Gastrocnemius medialis (tissue), 4 donors: Measurements from ENCODE around the gene SMARCC1.

Source experiments
- CTCF ChIP-seq, 5 experiments: fragments of 450-650 bp in 3 of 5; fragments of 200-600 bp in 2 of 5; sonication (generic) in 2 of 5; IDR thresholded peaks in 4 of 5; conservative IDR thresholded peaks in 1 of 5; 1 replicate in 4 of 5; 2 replicates in 1 of 5; pipeline ENCODE4 v1.5.1; 2016 to 2019; ENCODE audit warnings: antibody characterized with exemption in 5 of 5, mild to moderate bottlenecking in 3 of 5, moderate library complexity in 3 of 5
- POLR2A ChIP-seq, 2 donors: fragments of 450-650 bp; IDR thresholded peaks; one replicate each; pipeline ENCODE4 v1.6.1; 2017; ENCODE audit warnings: antibody characterized with exemption in 2 of 2, mild to moderate bottlenecking in 2 of 2, moderate library complexity in 2 of 2

GRCh38 chr3:47743855-47744254 is 37.8 kb downstream of the SMARCC1 start:
- TF ChIP-seq CTCF (IDR thresholded peaks at IDR 0.05 in 4 of 5, conservative IDR thresholded peaks at IDR 0.05 in 1 of 5) (no peak), POLR2A (IDR thresholded peaks at IDR 0.05) (no peak)
